Glutamatergic neuron (in vitro differentiated cells): ENCODE measurements around the gene CFL2. TPM values are rescaled to one million over a fixed set of nuclear protein-coding genes. Genes with fewer than 3 reads are reported as not detected.

Source experiments
- DNase-seq: peaks from one replicate; pipeline ENCODE4 v3.0.0; 2022
- H3K27ac Mint-ChIP-seq: one replicate; pipeline ENCODE4 v1.8.0; 2020; ENCODE audit warnings: mild to moderate bottlenecking, mixed read lengths, inconsistent platforms; ENCODE audit not compliant: unreplicated experiment
- H3K27me3 Mint-ChIP-seq: one replicate; pipeline ENCODE4 v1.8.0; 2020; ENCODE audit warnings: mild to moderate bottlenecking, moderate library complexity, mixed read lengths, inconsistent platforms; ENCODE audit not compliant: unreplicated experiment
- H3K36me3 Mint-ChIP-seq: one replicate; pipeline ENCODE4 v1.8.0; 2020; ENCODE audit warnings: mild to moderate bottlenecking, mixed read lengths, inconsistent platforms; ENCODE audit not compliant: unreplicated experiment
- H3K4me1 Mint-ChIP-seq: one replicate; pipeline ENCODE4 v1.8.0; 2020; ENCODE audit warnings: mild to moderate bottlenecking, low read depth, mixed read lengths, inconsistent platforms; ENCODE audit not compliant: unreplicated experiment
- H3K4me3 Mint-ChIP-seq: one replicate; pipeline ENCODE4 v1.8.0; 2020; ENCODE audit warnings: mild to moderate bottlenecking, mixed read lengths, inconsistent platforms; ENCODE audit not compliant: unreplicated experiment
- H3K9me3 Mint-ChIP-seq: one replicate; pipeline ENCODE4 v1.8.0; 2020; ENCODE audit warnings: mild to moderate bottlenecking, moderate library complexity, mixed read lengths, inconsistent platforms; ENCODE audit not compliant: unreplicated experiment
- total RNA-seq: library from RNA; stranded (reverse); fragmentation: NEBNext Ultra II Directional; extraction: Animal tissue kit (Norgen Biotek cat#: 25700); gene quantifications from one replicate; pipeline ENCODE4 v1.2.1, GENCODE V29; 2021; ENCODE audit not compliant: unreplicated experiment
- TF ChIP-seq, protein P1 (sequence below): fragments of 200-600 bp; sonication (generic); IDR thresholded peaks from one replicate; pipeline ENCODE4 v1.5.0; 2021; ENCODE audit not compliant: partially characterized antibody, unreplicated experiment

CFL2 gene
- total RNA-seq, 1 donor from 2014 or later: 57.6 TPM

GRCh38 chr14:34711169-34711568, 3.2 kb downstream of the CFL2 start:
- H3K27ac Mint-ChIP-seq: no peak overlapping the region
- H3K4me3 Mint-ChIP-seq: no peak overlapping the region
- peaks cover 3% of the 10 kb centered on the region for H3K9me3 Mint-ChIP-seq
- DNase-seq: no peak
- H3K36me3 Mint-ChIP-seq: no peaks in the 10 kb centered on the region
- TF ChIP-seq, protein P1, sequence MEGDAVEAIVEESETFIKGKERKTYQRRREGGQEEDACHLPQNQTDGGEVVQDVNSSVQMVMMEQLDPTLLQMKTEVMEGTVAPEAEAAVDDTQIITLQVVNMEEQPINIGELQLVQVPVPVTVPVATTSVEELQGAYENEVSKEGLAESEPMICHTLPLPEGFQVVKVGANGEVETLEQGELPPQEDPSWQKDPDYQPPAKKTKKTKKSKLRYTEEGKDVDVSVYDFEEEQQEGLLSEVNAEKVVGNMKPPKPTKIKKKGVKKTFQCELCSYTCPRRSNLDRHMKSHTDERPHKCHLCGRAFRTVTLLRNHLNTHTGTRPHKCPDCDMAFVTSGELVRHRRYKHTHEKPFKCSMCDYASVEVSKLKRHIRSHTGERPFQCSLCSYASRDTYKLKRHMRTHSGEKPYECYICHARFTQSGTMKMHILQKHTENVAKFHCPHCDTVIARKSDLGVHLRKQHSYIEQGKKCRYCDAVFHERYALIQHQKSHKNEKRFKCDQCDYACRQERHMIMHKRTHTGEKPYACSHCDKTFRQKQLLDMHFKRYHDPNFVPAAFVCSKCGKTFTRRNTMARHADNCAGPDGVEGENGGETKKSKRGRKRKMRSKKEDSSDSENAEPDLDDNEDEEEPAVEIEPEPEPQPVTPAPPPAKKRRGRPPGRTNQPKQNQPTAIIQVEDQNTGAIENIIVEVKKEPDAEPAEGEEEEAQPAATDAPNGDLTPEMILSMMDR: no peak
- no peaks in the 10 kb centered on the region for H3K27me3 Mint-ChIP-seq
- H3K4me1 Mint-ChIP-seq: peaks cover 9% of the 10 kb centered on the region

GRCh38 chr14:34710744-34711143, 3.6 kb downstream of the CFL2 start:
- Mint-ChIP-seq H3K27ac (no peak overlapping the region), H3K4me3 (no peak overlapping the region), H3K27me3 (no peaks in the 10 kb centered on the region), H3K36me3 (no peaks in the 10 kb centered on the region), H3K9me3 (peaks cover 3% of the 10 kb centered on the region), H3K4me1 (peaks cover 9% of the 10 kb centered on the region)
- no peak for DNase-seq
- TF ChIP-seq, protein P1: no peak

DNA sequence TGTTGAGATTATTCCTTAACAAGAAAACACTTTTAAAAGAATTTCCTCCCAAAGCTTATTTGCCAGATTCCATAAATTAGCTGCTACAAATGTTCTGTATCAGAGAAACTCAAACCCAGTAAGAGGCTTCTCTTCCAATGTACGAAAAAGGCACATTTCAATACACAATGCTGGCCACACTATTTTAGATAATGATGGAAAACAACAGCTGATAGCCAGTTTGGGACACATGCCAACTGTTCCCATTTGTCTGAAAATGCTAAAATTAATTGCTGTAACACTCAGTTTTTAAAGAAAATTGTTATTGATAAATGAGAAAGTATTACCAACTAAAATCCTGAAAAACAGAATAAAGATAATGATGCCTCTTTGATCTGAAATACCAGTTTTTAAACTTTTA, 4.4 kb downstream of the CFL2 start:
- no peak overlapping the region for H3K27ac Mint-ChIP-seq
- H3K4me1 Mint-ChIP-seq: peaks cover 9% of the 10 kb centered on the region
- H3K9me3 Mint-ChIP-seq: peaks cover 3% of the 10 kb centered on the region
- TF ChIP-seq, protein P1: no peak
- H3K4me3 Mint-ChIP-seq: no peak overlapping the region
- no peaks in the 10 kb centered on the region for H3K27me3 Mint-ChIP-seq
- no peak for DNase-seq
- H3K36me3 Mint-ChIP-seq: no peaks in the 10 kb centered on the region

DNA sequence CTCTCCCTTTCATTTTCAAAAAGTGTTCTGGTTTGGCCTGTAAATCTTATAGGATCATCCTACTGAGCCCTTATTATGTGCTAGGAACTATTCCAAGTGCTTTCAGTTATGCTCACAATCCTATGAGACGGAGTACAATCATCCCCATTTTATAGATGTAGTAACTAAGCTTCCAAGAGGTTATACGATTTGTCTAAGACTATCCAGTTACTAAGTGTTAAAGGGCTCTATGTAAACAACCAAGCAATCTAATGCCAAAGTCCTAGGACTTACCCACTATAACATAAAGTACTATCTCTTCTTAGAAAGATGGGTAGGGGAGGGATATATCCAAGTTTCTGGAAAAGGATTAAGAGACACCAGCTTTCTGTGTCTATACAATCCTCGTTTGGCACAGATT, 6.7 kb downstream of the CFL2 start:
- Mint-ChIP-seq H3K4me1 (peaks cover 3% of the 10 kb centered on the region), H3K4me3 (no peak overlapping the region), H3K27me3 (no peaks in the 10 kb centered on the region), H3K9me3 (no peaks in the 10 kb centered on the region), H3K36me3 (no peaks in the 10 kb centered on the region), H3K27ac (no peak overlapping the region)
- TF ChIP-seq, protein P1: no peak
- no peak for DNase-seq

GRCh38 chr14:34701808-34702207, 12.6 kb downstream of the CFL2 start:
- Mint-ChIP-seq H3K36me3 (no peaks in the 10 kb centered on the region), H3K27me3 (peaks cover 3% of the 10 kb centered on the region), H3K27ac (no peak overlapping the region), H3K4me3 (no peak overlapping the region), H3K9me3 (peaks cover 3% of the 10 kb centered on the region), H3K4me1 (peaks cover 9% of the 10 kb centered on the region)
- DNase-seq: no peak
- TF ChIP-seq, protein P1: no peak
